Endothelial cell of umbilical vein (primary cell): ENCODE results near the gene STYXL1. TPM values are rescaled to one million over a fixed set of nuclear protein-coding genes. Genes with fewer than 3 reads are reported as not detected.

Experiments
- BruUV-seq: library from RNA; stranded (reverse); fragments of 400-500 nt; replicated peaks from 2 replicates; lab custom pipeline; 2021; lab: Mats Ljungman, UMichigan
- CTCF ChIA-PET: fragments of 300-600, 350-600 bp; sonication (Branson Sonifier 250); formaldehyde crosslinking; loops from one replicate; lab custom pipeline; 2021; ENCODE audit warnings: antibody characterized with exemption, inconsistent platforms; lab: Charles Lee
- POLR2A ChIA-PET: fragments of 300-600, 350-600 bp; sonication (Branson Sonifier 250); formaldehyde crosslinking; loops from one replicate; lab custom pipeline; 2021; ENCODE audit warnings: antibody characterized with exemption, inconsistent platforms; lab: Charles Lee
- DNase-seq: peaks from one replicate; pipeline ENCODE4 v3.0.0-alpha.2; 2011; ENCODE audit warnings: low read depth, low spot score
- FAIRE-seq: peaks from 2 replicates; lab custom pipeline; 2011; peaks lifted over from hg19 to GRCh38; lab: Jason Lieb, UNC
- H2AFZ ChIP-seq: 2 replicates; pipeline ENCODE4 v1.6.0; 2012; ENCODE audit warnings: low read depth, low read length, control low read depth, inconsistent platforms
- H3K27ac ChIP-seq: 2 replicates; pipeline ENCODE4 v1.5.1; 2011; ENCODE audit warnings: low read depth, mild to moderate bottlenecking, control low read depth, low read length, moderate library complexity; ENCODE audit not compliant: insufficient read depth
- H3K27me3 ChIP-seq, 2 experiments: 2 replicates each; pipeline versions ENCODE4 v1.6.0 to v1.6.1; 2011; ENCODE audit warnings: low read length in 2 of 2, mixed read lengths in 1 of 2; ENCODE audit not compliant: control insufficient read depth in 2 of 2, insufficient read depth in 2 of 2
- H3K36me3 ChIP-seq, 2 experiments: 2 replicates in 1 of 2; 3 replicates in 1 of 2; pipeline ENCODE4 v1.5.1; 2011; ENCODE audit warnings: low read length in 2 of 2, mild to moderate bottlenecking in 1 of 2, moderate library complexity in 1 of 2; ENCODE audit not compliant: control insufficient read depth in 2 of 2, insufficient read depth in 2 of 2; ENCODE audit errors: extremely low read depth in 1 of 2
- H3K4me1 ChIP-seq: 3 replicates; pipeline ENCODE4 v1.5.1; 2011; ENCODE audit warnings: mild to moderate bottlenecking, low read length; ENCODE audit not compliant: control insufficient read depth, insufficient read depth; ENCODE audit errors: extremely low read depth
- H3K4me2 ChIP-seq: 2 replicates; pipeline ENCODE4 v1.6.1; 2011; ENCODE audit warnings: low read length, control low read depth, mixed read lengths; ENCODE audit not compliant: insufficient read depth
- H3K4me3 ChIP-seq, 3 experiments: fragments of 200-600 bp in 1 of 3; sonication (generic), shearing (Covaris generic) in 1 of 3; replicated peaks in 1 of 3; 2 replicates each; pipeline ENCODE4 v1.5.1; 2011 to 2016; ENCODE audit warnings: control low read depth in 3 of 3, low read length in 3 of 3, mild to moderate bottlenecking in 2 of 3, inconsistent platforms in 1 of 3, low read depth in 1 of 3, moderate library complexity in 1 of 3; ENCODE audit not compliant: insufficient read depth in 1 of 3
- H3K79me2 ChIP-seq: 2 replicates; pipeline ENCODE4 v1.6.0; 2012; ENCODE audit warnings: low read length, inconsistent platforms; ENCODE audit not compliant: control insufficient read depth, insufficient read depth
- H3K9ac ChIP-seq: replicated peaks from 2 replicates; pipeline ENCODE3; 2011; ENCODE audit warnings: low read length, control low read depth; ENCODE audit not compliant: insufficient read depth; ENCODE audit errors: extremely low read depth
- H3K9me1 ChIP-seq: replicated peaks from 3 replicates; pipeline ENCODE4 v1.6.0; 2011; ENCODE audit warnings: mild to moderate bottlenecking, low read length; ENCODE audit not compliant: control insufficient read depth, insufficient read depth; ENCODE audit errors: extremely low read depth
- H3K9me3 ChIP-seq: replicated peaks from 2 replicates; pipeline ENCODE4 v1.5.1; 2012; ENCODE audit warnings: low read length, inconsistent platforms; ENCODE audit not compliant: control insufficient read depth, insufficient read depth
- H4K20me1 ChIP-seq: replicated peaks from 2 replicates; pipeline ENCODE3; 2011; ENCODE audit warnings: mild to moderate bottlenecking, low read length; ENCODE audit not compliant: control insufficient read depth, insufficient read depth; ENCODE audit errors: extremely low read depth
- CTCF ChIP-seq, 2 donors: IDR thresholded peaks; 1 replicate in 1 of 2; 2 replicates in 1 of 2; pipeline ENCODE4 v1.5.1; 2011; ENCODE audit warnings: low read length in 2 of 2, mild to moderate bottlenecking in 2 of 2, moderate library complexity in 2 of 2, control low read depth in 1 of 2, inconsistent platforms in 1 of 2, low read depth in 1 of 2; ENCODE audit not compliant: insufficient read depth in 1 of 2; ENCODE audit errors: extremely low read depth in 1 of 2
- EZH2 ChIP-seq: IDR thresholded peaks from 2 replicates; pipeline ENCODE4 v1.6.1; 2012; ENCODE audit warnings: borderline replicate concordance, low read depth, mild to moderate bottlenecking, moderate library complexity, low read length, inconsistent platforms; ENCODE audit not compliant: severe bottlenecking
- FOS ChIP-seq: IDR thresholded peaks from 2 replicates; pipeline ENCODE4 v1.6.1; 2011; ENCODE audit warnings: mild to moderate bottlenecking, low read length, moderate library complexity, borderline replicate concordance; ENCODE audit not compliant: insufficient read depth
- GATA2 ChIP-seq: IDR thresholded peaks from 2 replicates; pipeline ENCODE4 v1.7.0; 2011; ENCODE audit warnings: low read depth, mild to moderate bottlenecking, moderate library complexity, mixed read lengths, low read length; ENCODE audit not compliant: insufficient read length, insufficient read depth
- JUN ChIP-seq: IDR thresholded peaks from 2 replicates; pipeline ENCODE4 v1.6.1; 2011; ENCODE audit warnings: borderline replicate concordance, low read depth; ENCODE audit not compliant: insufficient read length, insufficient read depth
- MAX ChIP-seq: IDR thresholded peaks from 2 replicates; pipeline ENCODE4 v1.6.1; 2011; ENCODE audit not compliant: insufficient read depth, insufficient read length
- MYC ChIP-seq: IDR thresholded peaks from one replicate; pipeline ENCODE4 v1.6.1; 2011; ENCODE audit warnings: mild to moderate bottlenecking, low read depth, low read length
- POLR2A ChIP-seq: IDR thresholded peaks from 2 replicates; pipeline ENCODE4 v1.6.1; 2012; ENCODE audit warnings: low read depth, mild to moderate bottlenecking, control low read depth, low read length
- POLR2AphosphoS5 ChIP-seq: IDR thresholded peaks from 2 replicates; pipeline ENCODE4 v1.6.1; 2012; ENCODE audit warnings: low read depth, mild to moderate bottlenecking, control low read depth, low read length, moderate library complexity; ENCODE audit not compliant: insufficient read depth
- dilution Hi-C: fragments of 300-500 bp; cut with MboI; formaldehyde crosslinking; loops from one replicate; pipeline ENCODE4 v1.15.0; 2019; ENCODE audit warnings: low sequenced_read_pairs; ENCODE audit not compliant: extremely low pct_ligation_motif_present
- intact Hi-C: fragments of 100-400 bp; cut with micrococcal nuclease; formaldehyde crosslinking; loops from one replicate; pipeline ENCODE4 v1.10.0; 2022
- polyA plus RNA-seq, 4 experiments: library from polyadenylated mRNA; depleted of rRNA in 3 of 4; stranded (reverse) in 3 of 4; unstranded in 1 of 4; fragments of >200 nt; gene quantifications; 2 replicates each; pipeline versions ENCODE4 v1.2.1 to v1.2.3, GENCODE V29; 2011 to 2012; ENCODE audit warnings: missing spikeins in 1 of 4
- total RNA-seq: library from RNA; stranded (reverse); gene quantifications from 2 replicates; pipeline ENCODE4 v1.2.3, GENCODE V29; 2021

The STYXL1 gene
- total and polyA plus RNA-seq, 2 donors (not counting 3 experiments of a cell fraction or from before 2014, with no cell fraction given), result 23.0 to 67.6 TPM

GRCh38 chr7:75984130-75985008 is 63.4 kb downstream of the STYXL1 start:
- H3K79me2 ChIP-seq, result no peaks in the 10 kb centered on the region
- TF ChIP-seq EZH2 (no peak), CTCF (IDR thresholded peaks at IDR 0.05; ENCODE audit: extremely low read depth in 1 of 2, insufficient read depth in 1 of 2, low read depth in 1 of 2, low read length in 2 of 2) (no peak), GATA2 (no peak), FOS (no peak), MAX (no peak), POLR2A (no peak), POLR2AphosphoS5 (no peak), MYC (no peak), JUN (no peak)
- H3K4me1 ChIP-seq, result no peaks in the 10 kb centered on the region
- H3K4me3 ChIP-seq, result no peak overlapping the region
- H3K27me3 ChIP-seq, result no peaks in the 10 kb centered on the region
- H3K9me3 ChIP-seq, result no peaks in the 10 kb centered on the region
- peaks cover 9 to 63% of the 10 kb centered on the region in 2 experiments for H3K36me3 ChIP-seq
- no peak overlapping the region for H3K27ac ChIP-seq
- no peak overlapping the region for H3K4me2 ChIP-seq
- ChIA-PET CTCF (interaction anchor here (1.0 kb wide), 1 partner anchor 36 kb away, joined by 3 read pairs; no protein-coding TSS in a partner anchor), POLR2A (no interaction called here)
- no peaks in the 10 kb centered on the region for H4K20me1 ChIP-seq
- no TSS peak for BruUV-seq
- DNase-seq (no peak), FAIRE-seq (no peak)
- H3K9me1 ChIP-seq, result no peaks in the 10 kb centered on the region
- intact Hi-C loops, result no loop called here
- no peak overlapping the region for H3K9ac ChIP-seq
- no peak overlapping the region for H2AFZ ChIP-seq
- dilution Hi-C loops, result no loop called here
